HG02759 (cell line): ENCODE data around the gene SLC26A5.
"Not testable (repeated sequence)": the region's sequence is repeated elsewhere in the genome, so short reads cannot be mapped to it uniquely, and the experiment has no call there.

Experiments used
- ATAC-seq: cut with Tn5 transposase; IDR thresholded peaks from one replicate; pipeline ENCODE4 v1.9.1; 2021; ENCODE audit warnings: mild to moderate bottlenecking, moderate library complexity; ENCODE audit not compliant: unreplicated experiment

The SLC26A5 gene

GRCh38 chr7:103405789-103406613 lies 40.0 kb downstream of the SLC26A5 start:
- not testable (repeated sequence) for ATAC-seq

- ATAC-seq, result not testable (repeated sequence)
These were observed 46.3 kb downstream of the SLC26A5 start for GRCh38 chr7:103399687-103400086.

GRCh38 chr7:103398483-103399127 lies 47.4 kb downstream of the SLC26A5 start:
- no peak for ATAC-seq

DNA sequence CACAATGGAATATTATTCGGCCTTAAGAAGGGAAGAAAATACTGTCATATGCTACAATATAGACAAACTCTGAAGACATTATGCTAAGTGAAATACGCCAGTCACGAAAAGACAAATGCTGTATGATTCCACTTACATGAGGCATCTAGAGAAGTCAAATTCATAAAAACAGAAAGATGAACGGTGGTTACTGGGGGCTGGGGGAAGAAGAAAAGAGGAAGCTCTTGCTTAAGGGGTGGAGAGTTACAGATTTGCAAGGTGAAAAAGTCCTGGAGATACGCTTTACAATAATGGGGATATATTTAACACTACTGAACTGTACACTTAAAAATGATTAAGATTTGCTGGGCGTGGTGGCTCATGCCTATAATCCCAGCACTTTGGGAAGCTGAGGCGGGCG lies 49.5 kb downstream of the SLC26A5 start:
- ATAC-seq, result no peak

DNA sequence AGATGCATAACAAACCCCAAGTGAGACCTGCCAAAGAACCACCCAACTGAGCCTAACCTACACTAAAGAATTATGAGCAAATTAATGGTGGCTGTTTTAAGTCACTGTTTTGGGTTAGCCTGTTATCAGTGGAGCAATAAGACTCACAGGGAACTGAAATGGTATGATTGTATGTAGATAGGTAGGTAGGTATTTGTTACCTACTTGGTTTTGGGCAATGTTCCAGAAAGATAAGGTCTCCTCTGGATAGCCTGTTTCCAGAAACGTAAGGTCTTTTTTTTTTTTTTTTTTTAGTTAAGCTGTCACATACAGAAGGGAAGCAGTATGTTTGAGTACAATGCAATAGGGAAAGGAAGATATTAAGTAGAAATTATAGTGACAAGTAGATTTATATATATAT lies 50.9 kb downstream of the SLC26A5 start:
- no peak for ATAC-seq

GRCh38 chr7:103394566-103394965 lies 51.4 kb downstream of the SLC26A5 start:
- ATAC-seq, result no peak

DNA sequence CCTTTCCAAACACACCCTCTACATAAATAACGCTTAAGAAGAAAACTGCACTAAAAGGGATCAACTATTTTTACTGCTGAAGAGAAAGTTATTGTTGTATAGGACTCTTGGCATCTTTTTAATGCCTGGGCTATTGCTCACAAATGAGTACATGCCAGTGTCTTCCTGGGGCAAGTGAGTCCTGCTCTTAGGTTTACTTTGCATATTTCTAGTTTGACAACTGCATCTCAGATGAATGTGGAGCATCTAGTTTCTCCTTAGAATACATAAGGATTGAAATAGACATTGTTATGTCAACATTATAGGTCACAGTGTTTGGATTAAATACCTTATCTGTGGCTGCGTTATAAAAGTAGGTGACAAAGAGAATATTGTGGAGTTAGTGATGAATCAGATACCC lies 54.0 kb downstream of the SLC26A5 start:
- no peak for ATAC-seq

- no peak for ATAC-seq
These were observed 54.9 kb downstream of the SLC26A5 start for GRCh38 chr7:103391150-103391549.

- ATAC-seq, result no peak
These were observed 56.7 kb downstream of the SLC26A5 start for GRCh38 chr7:103389263-103389662.

- no peak for ATAC-seq
These were observed 57.4 kb downstream of the SLC26A5 start for GRCh38 chr7:103388469-103389140.

DNA sequence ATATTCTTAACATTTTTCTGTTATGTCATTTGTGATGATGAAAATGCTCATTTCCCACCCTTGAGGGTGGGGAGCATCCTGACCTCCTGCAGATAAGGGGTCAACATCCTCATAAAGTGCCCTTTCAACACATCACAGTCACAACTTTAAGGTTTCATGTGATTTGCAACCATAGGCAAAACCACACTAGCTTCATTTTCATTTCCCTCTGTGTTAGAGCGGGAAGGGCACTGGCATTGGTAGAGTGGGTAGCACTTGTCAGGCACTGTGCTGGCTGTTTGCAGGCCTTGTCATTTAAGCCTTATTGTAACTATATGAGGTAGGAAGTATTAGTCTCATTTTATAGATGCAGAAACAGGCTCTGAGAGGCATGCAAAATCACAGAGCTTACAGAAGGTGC lies 58.8 kb downstream of the SLC26A5 start:
- ATAC-seq, result no peak

- no peak for ATAC-seq
These were observed 64.0 kb downstream of the SLC26A5 start for GRCh38 chr7:103382032-103382402.

DNA sequence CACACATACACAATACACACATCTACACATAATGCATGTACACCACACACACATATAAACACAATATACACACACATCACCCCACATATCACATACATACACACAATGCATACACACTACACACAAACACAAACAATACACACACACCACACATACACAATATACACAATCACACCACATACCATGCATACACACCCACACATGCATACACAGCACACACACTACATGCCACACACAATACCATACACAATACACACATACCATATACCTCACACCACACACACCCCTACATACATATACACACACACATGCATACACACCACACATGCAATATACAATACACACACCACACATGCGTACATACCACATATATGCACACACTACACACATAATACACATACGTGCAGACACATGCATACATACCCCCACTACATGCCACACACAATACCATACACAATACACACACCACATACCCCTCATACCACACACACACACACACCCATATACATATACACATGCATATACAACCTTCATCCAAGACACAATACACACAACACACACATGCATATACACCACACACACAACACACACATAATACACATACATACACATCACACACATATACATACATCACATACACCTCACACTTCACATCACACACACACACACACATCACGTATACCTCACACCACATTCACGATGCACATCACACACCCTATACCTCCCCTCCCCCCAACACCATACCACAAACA lies 64.6 kb downstream of the SLC26A5 start:
- ATAC-seq, result no peak

- ATAC-seq, result no peak
These were observed 65.4 kb downstream of the SLC26A5 start for GRCh38 chr7:103380395-103381191.

DNA sequence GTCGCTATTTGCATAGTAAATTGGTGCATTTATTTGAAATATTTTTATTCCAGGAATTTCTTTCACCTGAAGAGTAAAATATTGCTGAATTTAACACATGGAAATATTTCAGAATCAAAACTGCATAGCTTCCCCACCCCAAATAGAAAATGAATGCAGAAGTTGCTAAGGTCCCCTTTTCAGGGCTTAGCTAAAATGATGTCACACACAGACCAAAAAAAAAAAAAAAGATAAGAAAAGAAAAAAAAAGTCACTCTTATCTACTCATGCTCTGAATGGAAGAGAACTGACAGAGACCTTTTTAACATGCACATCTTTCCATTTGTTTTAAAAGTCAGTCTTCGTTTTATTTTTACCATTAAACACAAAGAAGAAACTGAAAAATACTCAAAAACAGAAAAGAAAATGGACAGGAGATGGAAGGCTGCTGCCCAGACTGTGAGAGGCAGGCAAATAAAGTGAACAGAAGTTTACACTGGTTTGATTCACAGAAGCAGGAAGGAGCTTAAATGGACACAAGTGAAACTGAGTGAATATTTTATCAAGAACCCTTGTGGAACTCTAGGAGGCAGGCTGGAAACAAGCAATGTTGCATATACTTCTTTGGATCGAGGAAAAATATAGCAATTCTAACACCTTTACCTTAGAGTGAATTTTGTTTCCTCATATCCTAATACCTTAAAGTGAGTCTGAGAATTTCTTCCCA lies 66.6 kb downstream of the SLC26A5 start:
- no peak for ATAC-seq

DNA sequence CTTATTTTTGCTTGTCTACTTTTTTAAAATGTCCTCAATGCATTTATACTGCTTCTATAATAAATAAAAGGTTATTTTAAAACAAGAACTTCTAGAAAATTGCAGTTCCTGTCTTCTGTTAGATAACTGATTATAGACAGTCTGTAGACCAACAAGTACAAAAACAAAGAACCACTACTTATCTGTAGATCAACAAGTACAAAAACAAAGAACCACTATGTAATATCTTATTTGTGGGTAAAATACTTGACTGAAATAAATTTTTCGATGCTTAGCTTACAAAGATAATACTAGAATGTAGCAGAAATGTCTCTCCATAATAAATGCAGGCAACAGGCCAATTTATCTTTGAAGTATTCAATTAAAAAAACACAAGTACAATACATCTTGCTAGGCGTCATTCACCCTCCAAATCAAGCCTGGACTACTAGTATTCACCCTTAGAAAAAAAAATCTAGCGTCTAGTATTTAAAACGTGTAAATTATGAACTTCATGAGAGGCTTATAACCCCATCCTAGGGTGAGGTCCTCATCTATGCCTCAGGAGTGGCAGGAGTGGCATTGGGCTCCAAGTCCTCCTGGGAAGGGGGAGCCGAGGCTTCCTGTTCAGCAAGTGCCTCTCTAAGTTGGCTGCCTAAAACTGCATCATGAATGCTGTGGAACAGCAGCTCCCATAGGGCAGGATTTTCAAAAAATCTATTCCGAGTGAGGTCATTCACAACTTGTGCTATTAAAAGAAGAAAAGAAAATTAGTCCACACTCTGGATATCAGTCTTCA lies 72.0 kb downstream of the SLC26A5 start:
- ATAC-seq, result no peak

DNA sequence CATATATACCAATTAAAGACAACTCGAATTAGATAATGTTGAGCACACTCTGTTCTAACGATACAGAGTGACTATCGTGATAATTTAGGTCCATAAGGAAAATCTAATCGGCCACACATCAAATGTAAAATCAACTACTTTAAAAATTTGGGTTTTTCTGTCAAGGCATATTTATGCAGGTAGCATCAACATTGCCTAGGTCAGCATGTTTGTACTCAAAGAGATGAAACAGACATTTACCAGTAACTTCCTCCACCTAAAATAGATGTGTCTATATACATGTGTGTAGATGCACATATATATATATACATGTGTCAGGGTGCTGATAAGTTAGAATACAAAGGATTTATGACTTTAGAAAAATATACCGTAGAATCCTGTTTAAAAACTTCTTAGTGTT lies 76.6 kb downstream of the SLC26A5 start:
- ATAC-seq, result no peak

DNA sequence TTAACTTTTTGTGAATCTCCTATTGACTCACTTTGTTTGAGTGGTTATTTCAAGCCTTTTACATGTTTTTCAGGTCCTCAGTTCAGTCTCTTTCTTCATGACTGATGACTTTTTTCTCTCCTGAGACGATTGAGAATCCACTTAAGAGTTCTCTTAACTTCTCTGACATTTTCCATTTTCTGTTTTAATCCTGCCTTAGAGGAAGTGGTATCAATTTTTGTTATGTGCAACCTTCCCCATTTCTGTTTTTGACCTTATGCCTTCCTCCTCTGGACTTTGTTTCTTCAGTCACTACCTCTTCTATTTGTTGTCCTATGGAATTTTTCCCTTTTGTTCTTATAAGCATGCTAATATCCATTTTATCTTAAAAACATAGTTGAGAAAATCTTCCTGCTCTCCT lies 96.2 kb downstream of the SLC26A5 start:
- ATAC-seq, result no peak

DNA sequence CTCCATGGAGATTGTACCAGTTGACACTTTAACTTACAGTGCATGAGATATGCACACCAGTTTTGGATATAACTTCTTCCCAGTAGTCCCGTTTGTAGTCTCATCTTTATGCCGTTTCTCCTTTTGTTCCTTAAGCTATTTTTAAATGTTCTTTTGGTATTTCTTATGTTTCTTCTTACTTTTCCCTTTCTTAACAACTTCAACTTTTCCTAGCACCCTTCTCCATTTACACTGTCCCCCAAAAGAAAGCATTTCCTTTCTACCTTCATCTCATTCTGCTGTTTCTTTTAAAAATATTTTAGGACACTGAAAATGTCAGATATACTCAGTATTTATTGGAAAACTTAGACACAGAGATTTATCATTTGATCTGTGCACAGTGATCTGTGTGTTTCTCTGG lies 97.0 kb downstream of the SLC26A5 start:
- no peak for ATAC-seq
